ENCODE measurements around the gene DIS3L2.

DNA sequence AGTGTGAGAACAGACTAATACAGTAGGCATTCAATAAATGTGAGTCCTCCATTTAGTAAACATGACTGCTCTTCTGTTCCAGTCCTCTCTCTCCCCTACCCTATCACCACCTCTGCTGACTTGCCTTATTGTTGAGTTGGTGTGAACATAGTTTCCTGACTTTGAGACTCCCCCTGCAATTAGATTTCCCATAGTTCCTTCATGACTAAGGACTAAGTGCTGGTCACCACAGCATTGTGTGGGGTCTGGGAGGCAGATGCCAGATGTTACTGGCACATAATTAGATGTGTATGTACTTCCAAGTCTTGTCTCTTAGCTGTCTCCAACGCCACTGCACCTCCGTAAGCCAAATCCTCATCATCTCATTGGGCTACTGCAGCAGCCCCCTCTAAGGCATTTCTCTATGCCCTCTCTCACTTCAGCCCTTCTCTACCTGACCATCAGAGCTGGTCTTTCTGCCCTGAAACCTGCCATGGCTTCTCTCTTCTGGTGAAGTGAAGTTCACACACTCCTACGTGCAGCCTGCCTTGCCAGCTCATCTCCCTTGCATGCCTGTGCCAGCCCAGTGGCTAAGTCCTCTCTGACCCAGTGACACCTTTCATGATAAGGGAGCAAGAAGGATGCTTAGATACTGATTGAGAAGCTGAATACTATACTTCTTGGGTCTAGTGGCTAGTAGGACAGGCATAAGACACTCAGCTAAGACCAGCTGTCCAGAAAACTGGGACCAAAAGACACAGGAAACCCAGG lies 335.4 kb downstream of the DIS3L2 start:
- TF ChIP-seq, protein P1, sequence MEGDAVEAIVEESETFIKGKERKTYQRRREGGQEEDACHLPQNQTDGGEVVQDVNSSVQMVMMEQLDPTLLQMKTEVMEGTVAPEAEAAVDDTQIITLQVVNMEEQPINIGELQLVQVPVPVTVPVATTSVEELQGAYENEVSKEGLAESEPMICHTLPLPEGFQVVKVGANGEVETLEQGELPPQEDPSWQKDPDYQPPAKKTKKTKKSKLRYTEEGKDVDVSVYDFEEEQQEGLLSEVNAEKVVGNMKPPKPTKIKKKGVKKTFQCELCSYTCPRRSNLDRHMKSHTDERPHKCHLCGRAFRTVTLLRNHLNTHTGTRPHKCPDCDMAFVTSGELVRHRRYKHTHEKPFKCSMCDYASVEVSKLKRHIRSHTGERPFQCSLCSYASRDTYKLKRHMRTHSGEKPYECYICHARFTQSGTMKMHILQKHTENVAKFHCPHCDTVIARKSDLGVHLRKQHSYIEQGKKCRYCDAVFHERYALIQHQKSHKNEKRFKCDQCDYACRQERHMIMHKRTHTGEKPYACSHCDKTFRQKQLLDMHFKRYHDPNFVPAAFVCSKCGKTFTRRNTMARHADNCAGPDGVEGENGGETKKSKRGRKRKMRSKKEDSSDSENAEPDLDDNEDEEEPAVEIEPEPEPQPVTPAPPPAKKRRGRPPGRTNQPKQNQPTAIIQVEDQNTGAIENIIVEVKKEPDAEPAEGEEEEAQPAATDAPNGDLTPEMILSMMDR (conservative IDR thresholded peaks at IDR 0.05; ENCODE audit: low read length): no peak
- TF ChIP-seq EZH2phosphoT487 (IDR thresholded peaks at IDR 0.05; ENCODE audit: borderline replicate concordance): no peak
